Measurements from ENCODE around the gene ENTPD1.

ENTPD1 gene

GRCh38 chr10:95814011-95814727 is 58.2 kb downstream of the ENTPD1 start:
- H3K79me2 ChIP-seq (ENCODE audit: insufficient read depth, low read length) = no peaks in the 10 kb centered on the region
- no peak overlapping the region for H2AFZ ChIP-seq (ENCODE audit: low read depth, low read length, severe bottlenecking)
- no peaks in the 10 kb centered on the region for H3K9me2 ChIP-seq (replicated peaks; ENCODE audit: insufficient read depth, low read length)
- no peaks in the 10 kb centered on the region for H3K36me3 ChIP-seq (ENCODE audit: low read length)
- no peak overlapping the region for H3K27ac ChIP-seq (ENCODE audit: low read depth, low read length)
- no peak overlapping the region for H3K4me3 ChIP-seq (ENCODE audit: insufficient read depth, low read length, poor library complexity, severe bottlenecking)
- H4K20me1 ChIP-seq (ENCODE audit: low read depth, low read length) = no peaks in the 10 kb centered on the region
- TF ChIP-seq EZH2phosphoT487 (conservative IDR thresholded peaks at IDR 0.05; ENCODE audit: low read length) = no peak
- no peak for TF ChIP-seq CTCF (IDR thresholded peaks at IDR 0.05; ENCODE audit: insufficient read depth, low read length, poor library complexity, severe bottlenecking)
- H3K4me2 ChIP-seq (ENCODE audit: low read depth, low read length, poor library complexity, severe bottlenecking) = no peak overlapping the region
- H3F3A ChIP-seq (ENCODE audit: insufficient read depth) = no peaks in the 10 kb centered on the region
- H3K9ac ChIP-seq (ENCODE audit: low read length) = no peak overlapping the region
- no peaks in the 10 kb centered on the region for H3K27me3 ChIP-seq (ENCODE audit: low read length)
- H3K9me3 ChIP-seq (ENCODE audit: insufficient read depth, low read length) = no peaks in the 10 kb centered on the region

DNA sequence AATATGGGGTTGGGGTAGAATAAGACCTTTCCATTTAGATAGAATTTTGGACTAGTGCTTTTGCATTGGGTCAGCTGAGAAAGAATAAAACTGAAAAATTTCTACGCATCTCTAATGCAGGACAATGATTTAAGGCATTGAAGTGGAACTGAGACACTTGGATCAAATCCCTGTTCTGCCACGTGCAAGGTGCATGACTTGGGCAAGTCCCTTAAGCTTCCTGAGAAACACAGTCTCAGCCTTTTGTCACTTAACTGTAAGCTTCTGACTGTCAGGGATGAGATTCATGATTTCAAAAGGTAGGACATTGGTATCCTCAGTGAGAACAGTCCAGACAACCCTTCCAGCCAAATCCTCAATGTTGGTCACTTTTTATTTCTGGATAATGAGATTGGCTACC is 59.2 kb downstream of the ENTPD1 start:
- no peaks in the 10 kb centered on the region for H3K79me2 ChIP-seq (ENCODE audit: insufficient read depth, low read length)
- H3F3A ChIP-seq (ENCODE audit: insufficient read depth) = no peaks in the 10 kb centered on the region
- H3K9me3 ChIP-seq (ENCODE audit: insufficient read depth, low read length) = no peaks in the 10 kb centered on the region
- no peak overlapping the region for H3K4me2 ChIP-seq (ENCODE audit: low read depth, low read length, poor library complexity, severe bottlenecking)
- no peaks in the 10 kb centered on the region for H3K27me3 ChIP-seq (ENCODE audit: low read length)
- no peak overlapping the region for H3K4me3 ChIP-seq (ENCODE audit: insufficient read depth, low read length, poor library complexity, severe bottlenecking)
- no peaks in the 10 kb centered on the region for H4K20me1 ChIP-seq (ENCODE audit: low read depth, low read length)
- H2AFZ ChIP-seq (ENCODE audit: low read depth, low read length, severe bottlenecking) = no peak overlapping the region
- H3K9me2 ChIP-seq (replicated peaks; ENCODE audit: insufficient read depth, low read length) = no peaks in the 10 kb centered on the region
- H3K9ac ChIP-seq (ENCODE audit: low read length) = no peak overlapping the region
- H3K36me3 ChIP-seq (ENCODE audit: low read length) = no peaks in the 10 kb centered on the region
- TF ChIP-seq CTCF (IDR thresholded peaks at IDR 0.05; ENCODE audit: insufficient read depth, low read length, poor library complexity, severe bottlenecking) = no peak
- TF ChIP-seq EZH2phosphoT487 (conservative IDR thresholded peaks at IDR 0.05; ENCODE audit: low read length) = no peak
- H3K27ac ChIP-seq (ENCODE audit: low read depth, low read length) = no peak overlapping the region

DNA sequence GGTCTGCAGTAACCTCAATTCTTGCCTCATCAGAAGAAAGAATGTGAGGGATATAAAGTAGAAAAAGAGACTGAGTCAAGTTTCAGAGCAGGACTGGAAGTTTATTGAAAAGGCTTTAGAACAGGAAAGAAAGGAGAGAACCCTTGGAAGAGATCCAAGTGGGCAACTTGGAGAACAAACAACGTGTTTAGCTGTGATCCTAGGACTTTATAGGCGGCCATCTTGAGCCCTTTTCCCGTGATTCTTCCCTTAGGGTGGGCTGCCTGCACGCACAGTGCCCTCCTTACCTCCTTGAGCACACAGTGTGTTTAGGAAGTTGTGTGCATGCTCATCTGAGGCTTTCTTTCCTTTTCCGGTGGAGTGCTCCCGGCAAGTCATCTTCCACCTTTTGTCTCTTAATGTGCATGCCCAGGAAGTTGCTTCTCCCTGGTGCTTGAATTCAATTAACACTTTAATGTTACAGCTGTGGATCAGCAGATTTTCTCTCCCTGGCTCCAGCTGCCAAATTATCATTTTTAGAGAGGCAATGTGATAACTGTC is 59.8 kb downstream of the ENTPD1 start:
- H4K20me1 ChIP-seq (ENCODE audit: low read depth, low read length) = no peaks in the 10 kb centered on the region
- no peaks in the 10 kb centered on the region for H3K27me3 ChIP-seq (ENCODE audit: low read length)
- TF ChIP-seq CTCF (IDR thresholded peaks at IDR 0.05; ENCODE audit: insufficient read depth, low read length, poor library complexity, severe bottlenecking) (no peak), EZH2phosphoT487 (conservative IDR thresholded peaks at IDR 0.05; ENCODE audit: low read length) (no peak)
- no peaks in the 10 kb centered on the region for H3K79me2 ChIP-seq (ENCODE audit: insufficient read depth, low read length)
- no peak overlapping the region for H3K4me2 ChIP-seq (ENCODE audit: low read depth, low read length, poor library complexity, severe bottlenecking)
- H3K27ac ChIP-seq (ENCODE audit: low read depth, low read length) = no peak overlapping the region
- no peaks in the 10 kb centered on the region for H3K9me3 ChIP-seq (ENCODE audit: insufficient read depth, low read length)
- H3F3A ChIP-seq (ENCODE audit: insufficient read depth) = no peaks in the 10 kb centered on the region
- no peaks in the 10 kb centered on the region for H3K9me2 ChIP-seq (replicated peaks; ENCODE audit: insufficient read depth, low read length)
- H2AFZ ChIP-seq (ENCODE audit: low read depth, low read length, severe bottlenecking) = no peak overlapping the region
- no peak overlapping the region for H3K9ac ChIP-seq (ENCODE audit: low read length)
- no peak overlapping the region for H3K4me3 ChIP-seq (ENCODE audit: insufficient read depth, low read length, poor library complexity, severe bottlenecking)
- H3K36me3 ChIP-seq (ENCODE audit: low read length) = no peaks in the 10 kb centered on the region

Data from SU-DHL-6 (cell line).